Measurements from ENCODE around the gene EXOC4.
"Not testable (repeated sequence)": the region's sequence is repeated elsewhere in the genome, so short reads cannot be mapped to it uniquely, and the experiment has no call there.

Gene EXOC4

DNA sequence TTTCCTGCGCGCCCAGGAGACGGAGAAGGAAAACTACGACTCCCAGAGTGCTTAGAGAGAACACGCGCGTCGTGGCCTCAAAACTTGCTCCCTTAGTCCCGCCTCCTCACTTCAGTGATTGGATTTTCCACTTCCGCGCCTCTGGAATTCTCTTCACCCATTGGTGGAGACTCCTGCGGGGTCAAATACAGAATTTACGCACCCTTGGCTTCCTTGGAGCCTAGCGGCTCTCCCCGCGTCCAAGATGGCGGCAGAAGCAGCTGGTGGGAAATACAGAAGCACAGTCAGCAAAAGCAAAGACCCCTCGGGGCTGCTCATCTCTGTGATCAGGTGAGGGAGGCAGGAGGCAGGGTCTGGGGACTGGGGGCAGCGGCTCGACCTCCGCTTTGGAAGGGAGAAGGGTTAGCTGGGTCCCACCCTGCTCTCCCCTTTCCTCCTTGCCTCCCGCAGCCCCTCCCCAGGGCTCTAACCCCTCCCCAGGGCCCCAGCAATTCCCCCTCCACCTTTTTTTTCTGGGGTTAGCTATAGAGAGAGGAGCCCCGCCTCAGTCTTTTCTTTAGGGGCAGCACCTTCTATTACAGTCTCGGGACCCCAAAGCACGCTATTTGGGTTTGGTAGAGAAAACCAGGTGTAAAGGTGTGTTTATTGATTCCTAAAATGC, at the start of gene EXOC4:
EXOC4 (plus strand) TSS at position 221 of the 661 bp plus-strand sequence.
- DNase-seq (ENCODE audit: low read depth, low spot score) = peak; percentile 94

DNA sequence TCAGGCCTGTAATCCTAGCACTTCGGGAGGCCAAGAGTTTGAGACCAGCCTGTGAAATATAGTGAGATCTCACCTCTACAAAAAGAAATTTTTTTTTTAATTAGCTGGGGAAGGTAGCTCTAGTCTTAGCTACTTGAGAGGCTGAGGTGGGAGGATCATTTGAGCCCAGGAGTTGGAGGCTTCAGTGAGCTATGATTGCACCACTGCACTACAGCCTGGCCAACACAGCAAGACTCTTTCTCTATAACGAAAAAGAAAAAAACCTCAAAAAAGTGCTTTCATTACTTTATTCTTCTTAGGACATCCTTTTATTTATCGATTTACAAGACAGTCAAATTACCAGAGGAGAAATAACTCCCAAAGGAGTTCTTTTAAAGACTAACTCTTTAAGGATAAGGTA, 49.4 kb upstream of the EXOC4 start:
- DNase-seq (ENCODE audit: low read depth, low spot score) = no peak

DNA sequence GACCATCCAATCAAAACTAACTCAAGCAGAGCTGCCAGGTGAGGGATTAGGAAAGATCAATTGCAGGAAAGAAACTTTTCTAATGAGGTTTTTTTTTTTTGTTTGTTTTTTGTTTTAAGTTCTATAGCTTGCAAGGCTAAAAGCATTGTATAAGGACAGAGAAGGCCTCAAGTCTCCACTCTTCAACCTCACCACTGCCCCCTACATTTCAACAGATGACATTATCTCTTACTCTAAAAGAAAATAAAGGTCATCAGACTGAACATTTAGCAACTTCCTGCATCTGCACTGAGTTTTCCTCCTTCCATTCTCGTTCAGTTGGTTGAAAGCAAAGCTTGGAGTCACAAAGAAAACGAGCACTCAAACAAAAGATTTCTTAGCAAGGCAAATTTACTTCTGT, 45.2 kb upstream of the EXOC4 start:
- DNase-seq (ENCODE audit: low read depth, low spot score) = no peak

DNA sequence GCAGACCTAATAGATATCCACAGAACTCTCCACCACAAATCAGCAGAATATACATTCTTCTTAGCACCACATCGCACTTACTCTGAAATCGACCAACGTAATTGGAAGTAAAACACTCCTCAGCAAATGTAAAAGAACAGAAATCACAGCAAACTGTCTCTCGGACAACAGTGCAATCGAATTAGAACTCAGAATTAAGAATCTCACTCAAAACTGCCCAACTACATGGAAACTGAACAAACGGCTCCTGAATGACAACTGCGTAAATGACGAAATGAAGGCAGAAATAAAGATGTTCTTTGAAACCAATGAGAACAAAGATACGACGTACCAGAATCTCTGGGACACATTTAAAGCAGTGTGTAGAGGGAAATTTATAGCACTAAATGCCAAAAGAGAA, 42.1 kb upstream of the EXOC4 start:
- not testable (repeated sequence) for DNase-seq (ENCODE audit: low read depth, low spot score)

DNA sequence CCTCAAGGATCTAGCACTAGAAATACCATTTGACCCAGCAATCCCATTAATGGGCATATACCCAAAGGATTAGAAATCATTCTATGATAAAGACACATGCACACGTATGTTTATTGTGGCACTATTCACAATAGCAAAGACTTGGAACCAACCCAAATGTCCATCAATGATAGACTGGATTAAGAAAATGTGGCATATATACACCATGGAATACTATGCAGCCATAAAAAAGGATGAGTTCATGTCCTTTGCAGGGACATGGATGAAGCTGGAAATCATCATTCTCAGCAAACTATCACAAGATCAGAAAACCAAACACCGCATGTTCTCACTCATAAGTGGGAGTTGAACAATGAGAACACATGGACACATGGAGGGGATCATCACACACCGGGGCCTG, 39.1 kb upstream of the EXOC4 start:
- DNase-seq (ENCODE audit: low read depth, low spot score) = not testable (repeated sequence)

DNA sequence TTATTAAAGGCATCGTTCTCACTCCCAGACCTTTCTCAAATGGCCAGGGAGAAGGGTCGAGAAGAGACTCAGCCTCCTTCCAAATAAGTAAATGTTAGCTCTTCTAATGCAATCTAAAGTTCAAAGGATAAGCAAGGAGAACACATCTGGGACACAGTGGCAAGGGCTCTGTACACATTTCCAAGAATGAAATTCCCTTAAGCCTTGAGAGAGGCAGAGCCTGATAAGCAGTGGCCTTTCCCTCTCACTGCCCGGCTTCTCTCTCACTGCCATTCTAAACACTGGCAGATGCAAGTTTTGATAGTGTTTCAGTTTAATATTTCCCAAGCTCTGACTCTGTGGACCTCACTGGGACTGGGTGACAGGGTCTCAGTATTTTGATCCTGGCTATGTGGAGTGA, 35.1 kb upstream of the EXOC4 start:
- DNase-seq (ENCODE audit: low read depth, low spot score) = no peak

DNA sequence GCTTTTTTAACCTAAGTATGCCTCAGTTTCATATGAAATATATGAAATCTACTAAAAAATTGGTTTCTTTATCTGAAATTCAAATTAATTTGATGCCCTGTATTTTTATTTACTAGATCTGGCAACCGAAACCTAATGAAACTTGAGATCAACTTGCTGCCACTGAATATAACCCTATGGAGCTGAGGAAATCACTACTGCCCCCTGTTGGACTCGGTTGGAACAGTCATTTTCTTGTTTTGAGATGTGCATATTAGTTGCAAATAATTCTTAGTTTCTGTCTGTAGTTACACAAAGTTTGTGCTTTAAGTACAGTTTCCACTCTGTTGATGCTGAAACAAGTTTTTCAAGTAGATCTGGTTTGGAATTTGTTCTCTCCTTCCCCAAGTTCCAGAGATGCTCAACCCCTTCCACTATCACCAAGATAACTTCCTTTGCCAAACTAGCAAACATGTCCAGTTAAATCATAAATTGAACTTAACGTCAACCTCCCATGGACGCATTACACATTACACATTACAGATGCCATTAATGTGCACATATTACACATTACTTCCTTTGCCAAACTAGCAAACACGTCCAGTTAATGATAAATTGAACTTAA, 22.2 kb upstream of the EXOC4 start:
- peak; percentile 11 for DNase-seq (ENCODE audit: low read depth, low spot score)

DNA sequence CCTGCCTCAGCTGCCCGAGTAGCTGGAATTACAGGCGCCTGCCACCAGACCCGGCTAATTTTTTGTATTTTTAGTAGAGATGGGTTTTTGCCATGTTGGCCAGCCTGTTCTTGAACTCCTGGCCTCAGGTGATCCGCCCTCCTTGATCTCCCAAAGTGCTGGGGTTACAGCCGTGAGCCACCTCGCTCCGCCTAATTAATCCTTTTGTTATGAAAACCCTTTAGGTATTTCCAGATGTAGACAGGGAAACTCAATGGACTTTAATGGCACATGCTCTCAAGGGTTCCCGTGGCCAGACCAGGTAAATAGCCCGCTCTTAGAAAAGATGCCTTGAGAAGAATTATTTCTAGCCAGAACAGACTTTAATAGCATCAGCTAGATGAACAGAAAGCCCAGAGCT, 19.7 kb upstream of the EXOC4 start:
- DNase-seq (ENCODE audit: low read depth, low spot score) = no peak

DNA sequence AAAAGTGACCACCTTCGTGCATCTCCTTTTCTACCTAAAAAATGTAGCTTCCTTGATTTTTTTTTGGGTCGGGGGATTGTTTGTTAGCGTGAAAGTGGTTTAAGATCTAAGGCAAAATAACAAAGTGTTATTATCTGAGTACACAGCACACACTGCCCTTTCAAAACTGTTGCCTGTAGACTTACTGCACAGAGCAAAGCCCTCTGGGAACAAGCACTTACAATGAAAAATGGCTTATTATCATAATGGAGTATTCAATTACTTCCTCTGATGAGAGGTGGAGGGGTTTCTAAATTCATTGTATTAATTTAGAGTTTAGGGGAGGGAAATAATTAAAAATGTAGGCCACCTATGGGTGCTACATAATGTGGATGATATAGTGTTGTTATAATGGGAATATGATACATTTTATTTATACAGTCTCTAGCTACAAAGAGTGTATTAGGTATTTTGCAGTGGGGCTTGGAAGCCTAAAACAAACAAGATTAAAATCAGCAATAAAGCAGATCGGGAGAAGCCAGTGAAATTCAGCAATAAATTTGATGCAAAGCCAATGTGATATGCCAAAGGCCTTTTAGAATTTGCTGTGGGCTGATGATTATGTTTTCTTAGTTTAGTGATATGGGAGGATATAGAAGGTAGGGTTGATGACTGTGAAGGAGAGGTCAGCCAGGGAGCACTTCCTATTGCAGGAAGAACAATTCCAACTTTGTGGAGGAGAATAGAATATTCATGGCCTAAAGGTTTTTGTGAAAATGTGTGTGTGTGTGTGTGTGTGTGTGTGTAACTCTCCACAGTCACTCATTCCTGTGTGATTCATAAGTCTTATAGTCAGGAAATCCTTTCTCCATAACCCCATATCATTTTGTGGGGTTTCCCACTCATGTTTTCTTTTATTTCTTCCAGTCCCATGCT, 17.7 kb upstream of the EXOC4 start:
- no peak for DNase-seq (ENCODE audit: low read depth, low spot score)

DNA sequence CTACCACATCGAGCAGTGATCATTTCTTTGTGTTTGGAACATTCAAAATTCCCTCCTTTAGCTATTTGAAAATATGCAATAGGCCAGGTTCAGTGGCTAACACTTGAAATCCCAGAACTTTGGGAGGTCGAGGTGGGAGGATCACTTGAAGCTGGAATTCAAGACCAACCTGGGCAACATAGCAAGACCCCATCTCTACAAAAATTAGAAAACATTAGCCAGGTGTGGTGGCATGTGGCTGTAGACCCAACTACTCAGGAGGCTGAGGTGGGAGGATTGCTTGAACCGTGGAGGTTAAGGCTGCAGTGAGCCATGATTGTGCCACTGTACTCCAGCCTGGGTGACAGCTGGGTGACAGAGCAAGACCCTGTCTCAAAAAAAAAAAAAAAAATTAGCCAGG, 15.3 kb upstream of the EXOC4 start:
- DNase-seq (ENCODE audit: low read depth, low spot score) = no peak

DNA sequence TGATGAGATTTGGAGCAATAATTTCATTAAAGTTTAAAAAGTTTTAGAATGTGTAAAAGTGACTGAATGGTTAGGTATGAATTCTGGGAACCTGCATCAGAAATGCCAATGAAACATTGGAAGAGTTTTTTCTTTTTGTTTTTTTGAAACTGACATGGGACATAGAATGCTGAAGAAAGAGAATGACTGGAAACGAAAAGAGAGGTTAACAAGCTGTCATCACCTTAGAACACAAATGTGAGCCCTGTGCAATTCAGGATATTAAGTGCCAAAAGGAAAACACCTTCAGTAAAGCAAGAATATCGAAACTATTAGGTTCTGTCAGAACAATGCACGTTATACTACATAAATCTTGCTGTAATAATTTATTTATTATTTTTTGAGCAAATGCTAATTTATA, 12.6 kb upstream of the EXOC4 start:
- DNase-seq (ENCODE audit: low read depth, low spot score) = no peak

DNA sequence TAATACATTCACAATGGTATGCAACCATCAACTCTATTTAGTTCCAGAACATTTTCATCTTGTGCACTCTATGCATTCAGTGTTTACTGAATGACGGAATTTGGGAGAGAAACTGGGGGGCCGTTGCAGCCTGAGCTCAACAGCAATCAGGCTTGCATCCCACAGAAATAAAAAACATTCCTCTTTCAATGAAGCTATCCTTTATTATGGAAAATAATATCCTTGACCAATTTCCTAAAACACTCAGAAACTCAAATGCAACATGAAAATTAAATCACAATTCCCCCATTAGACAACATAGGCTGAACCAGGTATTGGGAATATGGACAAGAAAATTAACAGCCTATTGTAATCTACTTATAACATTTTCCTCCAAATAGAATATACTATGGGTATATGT, 6.3 kb upstream of the EXOC4 start:
- DNase-seq (ENCODE audit: low read depth, low spot score) = no peak

DNA sequence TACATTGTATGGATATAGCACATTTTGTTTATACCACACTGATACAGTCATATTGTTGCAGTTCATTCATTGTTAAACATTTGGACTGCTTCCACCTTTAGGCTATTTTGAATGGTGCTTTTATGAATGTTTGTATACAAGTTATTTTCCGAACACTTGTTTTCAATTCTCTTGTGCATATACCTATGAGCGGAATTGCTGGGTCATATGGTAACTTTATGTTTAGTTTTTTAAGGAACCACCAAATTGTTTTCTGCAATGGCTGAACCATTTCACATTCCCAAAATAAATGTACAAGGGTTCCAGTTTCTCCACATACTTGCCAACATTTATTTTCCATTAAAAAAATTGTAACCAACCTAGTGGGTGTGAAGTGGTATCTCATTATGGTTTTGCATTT, 4.0 kb upstream of the EXOC4 start:
- no peak for DNase-seq (ENCODE audit: low read depth, low spot score)

DNA sequence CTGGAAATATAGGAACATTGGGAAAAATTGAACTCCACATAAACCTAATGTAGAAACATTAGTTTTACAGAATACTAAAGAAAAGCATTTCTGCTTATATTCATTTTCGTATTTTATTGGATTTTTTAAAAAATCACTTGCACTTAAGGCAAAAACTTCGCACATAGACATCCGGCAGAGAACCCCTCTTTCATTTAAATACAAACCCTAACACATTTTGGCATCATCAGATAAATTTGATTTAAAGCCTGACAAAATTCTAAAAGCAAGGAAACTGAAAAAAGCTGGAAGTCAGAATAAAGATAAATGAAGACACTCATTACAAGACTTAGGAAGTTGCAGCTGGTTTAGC, 396 bp upstream of the EXOC4 start:
- no peak for DNase-seq (ENCODE audit: low read depth, low spot score)

DNA sequence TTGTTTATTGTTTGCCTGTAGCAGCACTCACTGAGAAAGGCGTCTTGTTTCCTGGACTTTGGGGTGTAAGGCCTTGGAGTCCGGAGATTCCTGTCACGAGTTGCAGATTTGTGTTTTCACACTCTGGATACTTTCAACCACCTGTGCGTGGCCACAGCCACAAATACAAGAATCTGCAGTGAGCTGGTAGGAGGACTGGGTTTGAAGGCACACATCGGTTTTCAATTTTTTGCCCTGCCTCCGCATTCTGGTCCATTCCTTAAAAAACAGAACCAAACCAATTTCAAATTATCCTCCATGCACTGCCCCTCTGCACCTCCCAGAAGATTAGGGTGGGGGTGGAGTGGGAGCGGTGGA, 619 bp downstream of the EXOC4 start:
- no peak for DNase-seq (ENCODE audit: low read depth, low spot score)

DNA sequence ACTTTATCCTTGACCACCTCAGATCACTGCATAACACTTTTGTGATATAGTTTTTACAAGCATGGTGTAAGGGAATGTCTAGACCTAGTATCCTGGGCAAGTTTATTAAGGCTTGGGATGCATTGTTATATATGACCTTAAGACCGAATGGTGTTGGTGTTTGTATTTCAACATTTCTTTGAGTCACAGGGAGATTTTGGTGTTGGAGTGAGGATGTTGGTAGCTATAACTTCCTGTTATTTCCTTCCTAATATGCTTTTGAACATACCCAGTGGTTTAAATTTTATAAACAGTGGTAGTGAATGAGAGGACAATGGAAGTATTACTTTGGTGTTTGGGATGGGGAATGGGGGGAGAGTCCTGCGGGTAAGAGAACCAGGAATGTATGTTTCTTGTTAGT, 2.6 kb downstream of the EXOC4 start:
- no peak for DNase-seq (ENCODE audit: low read depth, low spot score)

DNA sequence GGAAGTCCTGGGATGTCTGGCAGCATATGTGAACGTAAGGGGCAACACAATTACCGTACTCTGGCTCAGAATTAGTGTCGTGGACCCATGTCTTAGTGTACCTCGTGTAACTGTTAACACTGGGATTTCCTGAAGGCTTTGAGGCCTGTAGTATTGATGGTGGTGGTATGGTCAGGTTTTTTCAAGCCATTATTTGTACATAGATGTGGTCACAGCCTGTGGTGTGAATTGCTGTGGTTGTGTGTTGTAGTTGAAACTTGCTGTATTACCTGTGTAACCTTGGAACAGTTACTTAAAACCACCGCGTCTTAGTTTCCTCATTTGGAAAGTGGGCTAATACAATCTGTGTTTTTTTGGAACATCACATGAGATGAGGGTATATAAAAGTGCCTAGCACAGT, 5.3 kb downstream of the EXOC4 start:
- DNase-seq (ENCODE audit: low read depth, low spot score) = no peak

DNA sequence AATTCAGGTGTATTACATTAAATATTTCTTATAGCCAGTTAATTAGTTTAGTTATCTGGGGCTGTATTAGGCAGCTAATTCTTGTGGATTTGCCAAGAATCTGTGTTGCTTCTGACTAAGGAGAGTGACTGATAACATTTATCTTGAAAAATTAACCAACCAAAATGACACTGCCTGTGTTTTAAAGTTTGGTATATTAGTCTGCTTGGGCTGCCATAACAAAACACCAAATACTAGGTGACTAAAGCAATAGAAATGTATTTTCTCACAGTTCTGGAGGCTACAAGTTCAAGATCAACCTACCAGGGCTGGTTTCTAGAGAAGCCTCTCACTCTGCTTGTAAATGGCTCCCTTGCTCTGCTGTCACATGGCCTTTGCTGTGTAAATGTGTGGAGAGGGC, 12.9 kb downstream of the EXOC4 start:
- no peak for DNase-seq (ENCODE audit: low read depth, low spot score)

DNA sequence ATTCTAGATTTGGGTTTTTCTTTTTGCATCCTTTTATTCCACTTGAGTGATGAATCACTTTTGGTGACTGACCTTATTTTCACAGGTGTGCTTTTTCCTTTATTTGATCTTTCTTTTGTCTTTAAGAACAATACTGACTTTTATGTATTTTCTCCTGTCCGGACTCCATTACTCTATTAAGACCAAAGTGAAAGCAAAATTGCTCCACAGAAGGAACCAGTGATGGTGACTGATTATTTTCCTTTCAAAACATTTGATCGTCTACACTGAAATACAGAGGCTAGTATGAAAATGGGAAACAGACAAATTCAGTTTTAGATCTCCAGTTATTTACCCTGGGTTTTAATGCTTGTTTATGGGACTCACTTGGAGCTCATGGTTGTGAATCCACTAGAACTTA, 15.5 kb downstream of the EXOC4 start:
- no peak for DNase-seq (ENCODE audit: low read depth, low spot score)

DNA sequence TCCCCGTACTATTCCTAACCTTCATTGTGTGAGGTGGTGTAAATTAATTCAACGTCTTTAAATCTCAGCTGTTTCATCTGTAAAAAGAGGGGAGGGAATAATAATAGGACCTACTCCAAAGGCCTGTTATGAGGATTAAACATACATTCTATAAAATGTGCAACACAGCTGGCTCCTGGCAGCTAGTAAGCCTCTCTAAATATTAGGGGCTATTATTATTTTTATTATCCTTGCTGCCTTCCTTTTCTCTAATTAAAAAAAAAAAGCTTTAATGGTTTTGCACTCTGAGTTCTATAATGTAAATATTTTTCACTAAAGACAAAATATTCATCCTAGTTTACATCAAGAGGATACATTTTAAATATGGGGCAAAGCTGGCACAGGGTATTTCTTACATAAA, 19.5 kb downstream of the EXOC4 start:
- DNase-seq (ENCODE audit: low read depth, low spot score) = no peak

DNA sequence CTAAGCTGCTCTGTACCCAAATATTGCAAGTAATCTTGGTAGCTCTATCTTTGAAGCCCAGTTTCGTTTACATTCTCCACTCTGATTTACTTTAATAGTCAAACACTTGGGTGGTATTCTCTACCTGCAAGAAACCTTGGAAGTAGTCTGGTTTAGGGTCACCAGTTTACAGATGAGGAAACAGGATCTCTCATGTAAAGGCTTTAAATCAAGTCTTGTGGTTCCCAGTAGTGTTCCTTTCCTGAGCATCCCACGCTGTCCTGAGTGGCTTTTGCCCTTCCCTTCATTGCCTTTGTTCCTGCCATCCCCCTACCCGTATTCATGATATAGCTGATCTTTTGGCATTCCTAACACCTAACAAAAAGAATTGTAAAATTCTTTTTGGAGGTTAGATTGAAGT, 20.3 kb downstream of the EXOC4 start:
- no peak for DNase-seq (ENCODE audit: low read depth, low spot score)

DNA sequence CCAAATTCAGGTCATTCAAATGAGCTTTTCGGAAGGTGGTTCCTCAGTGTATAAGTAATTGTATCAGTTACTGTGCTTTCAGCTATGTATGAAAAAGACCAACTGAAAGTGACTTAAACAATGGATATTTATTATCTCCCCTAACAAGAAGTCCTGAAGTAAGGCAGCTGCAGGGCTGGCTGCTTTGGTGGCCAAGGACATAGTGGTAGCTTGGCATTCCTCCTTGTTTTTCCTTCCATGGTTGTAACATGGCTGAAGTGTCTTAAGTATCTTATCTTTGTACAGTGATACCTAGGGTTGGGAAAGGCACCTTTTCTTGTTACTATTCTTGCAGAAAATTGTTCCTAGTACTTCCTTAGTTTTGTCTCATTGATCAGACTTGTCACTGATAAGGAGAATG, 21.4 kb downstream of the EXOC4 start:
- no peak for DNase-seq (ENCODE audit: low read depth, low spot score)

DNA sequence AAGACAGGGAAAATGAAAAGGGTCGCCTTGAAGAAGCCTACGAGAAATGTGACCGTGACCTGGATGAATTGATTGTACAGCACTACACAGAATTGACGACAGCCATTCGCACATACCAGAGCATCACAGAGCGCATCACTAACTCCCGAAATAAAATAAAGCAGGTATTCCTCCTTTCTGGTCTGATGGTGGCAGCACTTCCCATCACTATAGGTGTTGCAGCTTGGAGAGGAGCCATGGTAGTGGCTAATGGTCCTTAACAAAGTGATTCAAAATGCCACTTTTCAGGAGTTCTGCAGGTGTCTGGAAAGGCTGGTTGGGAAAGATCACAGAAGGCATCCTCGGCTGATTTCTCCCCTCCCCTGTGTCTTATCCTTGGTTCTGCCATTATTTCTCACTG, 22.1 kb downstream of the EXOC4 start:
- DNase-seq (ENCODE audit: low read depth, low spot score) = no peak

Data from brain pericyte (primary cell).